ENCODE measurements around the gene TGM3. TPM values are rescaled to one million over a fixed set of nuclear protein-coding genes. Genes with fewer than 3 reads are reported as not detected.

Gene TGM3, protein sequence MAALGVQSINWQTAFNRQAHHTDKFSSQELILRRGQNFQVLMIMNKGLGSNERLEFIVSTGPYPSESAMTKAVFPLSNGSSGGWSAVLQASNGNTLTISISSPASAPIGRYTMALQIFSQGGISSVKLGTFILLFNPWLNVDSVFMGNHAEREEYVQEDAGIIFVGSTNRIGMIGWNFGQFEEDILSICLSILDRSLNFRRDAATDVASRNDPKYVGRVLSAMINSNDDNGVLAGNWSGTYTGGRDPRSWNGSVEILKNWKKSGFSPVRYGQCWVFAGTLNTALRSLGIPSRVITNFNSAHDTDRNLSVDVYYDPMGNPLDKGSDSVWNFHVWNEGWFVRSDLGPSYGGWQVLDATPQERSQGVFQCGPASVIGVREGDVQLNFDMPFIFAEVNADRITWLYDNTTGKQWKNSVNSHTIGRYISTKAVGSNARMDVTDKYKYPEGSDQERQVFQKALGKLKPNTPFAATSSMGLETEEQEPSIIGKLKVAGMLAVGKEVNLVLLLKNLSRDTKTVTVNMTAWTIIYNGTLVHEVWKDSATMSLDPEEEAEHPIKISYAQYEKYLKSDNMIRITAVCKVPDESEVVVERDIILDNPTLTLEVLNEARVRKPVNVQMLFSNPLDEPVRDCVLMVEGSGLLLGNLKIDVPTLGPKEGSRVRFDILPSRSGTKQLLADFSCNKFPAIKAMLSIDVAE
- total RNA-seq: 1 to 10 TPM in 1 of 6 donors, under 1 TPM in 4, not detected in 1; 0.33 to 1.0 (median 0.46) TPM

DNA sequence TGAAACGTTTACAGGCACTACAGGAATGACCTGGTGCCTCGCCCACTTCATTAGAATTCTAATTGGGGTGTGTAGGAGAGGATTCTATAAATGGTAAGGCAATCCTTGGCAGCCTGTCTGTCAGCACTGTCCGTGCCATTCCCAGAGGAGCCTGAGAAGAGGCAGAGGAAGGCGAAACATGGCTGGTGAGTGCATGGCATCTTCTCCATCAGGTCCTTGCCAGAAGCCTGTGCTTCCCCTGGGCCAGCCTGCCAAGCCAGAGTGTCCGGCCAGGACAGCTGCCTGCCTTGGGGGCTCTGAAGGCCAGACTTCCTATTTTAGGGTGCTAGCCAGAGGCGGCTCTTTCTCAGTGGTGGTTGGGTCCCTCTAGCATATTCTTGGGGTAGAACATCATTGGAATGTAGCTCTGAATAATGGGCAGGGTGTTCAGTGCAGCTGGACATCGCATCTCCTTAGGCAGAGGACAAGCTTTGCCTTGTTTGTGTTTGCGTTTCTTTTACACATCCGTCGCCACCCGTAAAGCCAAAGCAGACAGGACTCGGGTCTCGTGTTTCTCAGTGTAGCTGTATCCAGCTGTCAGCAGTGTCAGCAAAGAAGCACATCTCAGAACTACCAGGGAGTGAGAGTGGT is at the start of gene TGM3:
TSS of gene TGM3 (plus strand) at position 116 of the 630 bp plus-strand sequence. CDS start at position 179, 63 bp downstream.
- no peak for DNase-seq
- TF ChIP-seq POLR2A (IDR thresholded peaks at IDR 0.05) (no peak), POLR2AphosphoS5 (IDR thresholded peaks at IDR 0.05) (no peak)
- TF ChIP-seq, protein P1, sequence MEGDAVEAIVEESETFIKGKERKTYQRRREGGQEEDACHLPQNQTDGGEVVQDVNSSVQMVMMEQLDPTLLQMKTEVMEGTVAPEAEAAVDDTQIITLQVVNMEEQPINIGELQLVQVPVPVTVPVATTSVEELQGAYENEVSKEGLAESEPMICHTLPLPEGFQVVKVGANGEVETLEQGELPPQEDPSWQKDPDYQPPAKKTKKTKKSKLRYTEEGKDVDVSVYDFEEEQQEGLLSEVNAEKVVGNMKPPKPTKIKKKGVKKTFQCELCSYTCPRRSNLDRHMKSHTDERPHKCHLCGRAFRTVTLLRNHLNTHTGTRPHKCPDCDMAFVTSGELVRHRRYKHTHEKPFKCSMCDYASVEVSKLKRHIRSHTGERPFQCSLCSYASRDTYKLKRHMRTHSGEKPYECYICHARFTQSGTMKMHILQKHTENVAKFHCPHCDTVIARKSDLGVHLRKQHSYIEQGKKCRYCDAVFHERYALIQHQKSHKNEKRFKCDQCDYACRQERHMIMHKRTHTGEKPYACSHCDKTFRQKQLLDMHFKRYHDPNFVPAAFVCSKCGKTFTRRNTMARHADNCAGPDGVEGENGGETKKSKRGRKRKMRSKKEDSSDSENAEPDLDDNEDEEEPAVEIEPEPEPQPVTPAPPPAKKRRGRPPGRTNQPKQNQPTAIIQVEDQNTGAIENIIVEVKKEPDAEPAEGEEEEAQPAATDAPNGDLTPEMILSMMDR (IDR thresholded peaks at IDR 0.05): no peak
- no peak for ATAC-seq (ENCODE audit: low FRiP score in 2 of 2)
- no peaks in the 10 kb centered on the region for H3K9me3 ChIP-seq
- peaks cover 0 to 15% (median 10%) of the 10 kb centered on the region in 4 donors for H3K4me1 ChIP-seq
- no peak within 1 kb of the TSS for H3K4me3 ChIP-seq
- no peak within 1 kb of the TSS for H3K27ac ChIP-seq
- WGBS, 2 donors: 67 to 71% methylated on average over 11 to 13 of the region's 13 CpGs
- no peaks in the 10 kb centered on the region for H3K36me3 ChIP-seq
- H3K27me3 ChIP-seq: no peaks in the 10 kb centered on the region

DNA sequence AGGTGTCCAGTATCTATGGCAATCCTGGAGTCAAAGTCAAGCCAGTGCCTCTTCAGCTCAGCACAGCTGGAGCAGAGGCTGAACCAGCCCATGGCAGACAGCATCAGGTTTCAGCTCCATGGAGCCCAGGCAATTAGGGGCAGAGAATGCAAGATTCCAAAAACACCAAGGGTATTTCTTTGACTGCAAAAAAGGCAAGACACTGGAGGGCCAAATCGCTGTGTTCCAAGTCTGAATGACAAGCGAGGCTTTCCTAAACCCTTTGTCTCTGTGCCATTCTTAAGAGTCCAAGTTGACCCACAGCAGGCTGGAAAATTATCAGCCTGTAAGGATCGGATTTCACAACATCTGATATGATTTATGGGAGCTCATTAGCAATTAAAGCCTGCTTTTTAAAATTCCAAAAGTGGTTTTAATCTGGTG is 49.7 kb upstream of the TGM3 start:
- WGBS, 2 donors: 34 to 48% methylated on average over 3 of the region's 3 CpGs
- no peak overlapping the region for H3K27ac ChIP-seq
- H3K36me3 ChIP-seq: no peaks in the 10 kb centered on the region
- DNase-seq (no peak), ATAC-seq (ENCODE audit: low FRiP score in 2 of 2) (no peak)
- H3K4me1 ChIP-seq: no peaks in the 10 kb centered on the region
- TF ChIP-seq POLR2A (IDR thresholded peaks at IDR 0.05) (no peak), EP300 (IDR thresholded peaks at IDR 0.05) (no peak), POLR2AphosphoS5 (IDR thresholded peaks at IDR 0.05) (no peak)
- TF ChIP-seq, protein P1 (IDR thresholded peaks at IDR 0.05): no peak
- H3K4me3 ChIP-seq: no peak overlapping the region
- no peaks in the 10 kb centered on the region for H3K9me3 ChIP-seq
- no peaks in the 10 kb centered on the region for H3K27me3 ChIP-seq

DNA sequence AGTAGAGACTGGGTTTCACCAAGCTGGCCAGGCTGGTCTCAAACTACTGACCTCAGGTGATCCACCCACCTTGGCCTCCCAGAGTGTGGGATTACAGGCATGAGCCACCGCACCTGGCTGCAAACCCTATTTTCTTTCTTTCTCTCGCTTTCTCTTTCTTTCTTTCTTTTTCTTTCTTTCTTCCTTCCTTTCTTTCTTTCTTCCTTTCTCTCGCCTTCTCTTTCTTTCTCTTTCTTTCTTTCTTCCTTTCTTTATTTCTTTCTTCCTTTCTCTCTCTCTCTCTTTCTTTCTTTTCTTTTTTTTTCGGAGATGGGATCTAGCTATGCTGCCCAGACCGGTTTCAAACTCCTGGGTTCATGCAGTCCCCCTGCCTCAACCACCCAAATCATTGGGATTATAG is 47.0 kb upstream of the TGM3 start:
- 75 to 92% methylated on average over 5 of the region's 5 CpGs for WGBS, 2 donors
- no peaks in the 10 kb centered on the region for H3K4me1 ChIP-seq
- H3K4me3 ChIP-seq: no peak overlapping the region
- ATAC-seq (ENCODE audit: low FRiP score in 2 of 2) (no peak), DNase-seq (no peak)
- H3K27ac ChIP-seq: no peak overlapping the region
- H3K36me3 ChIP-seq: no peaks in the 10 kb centered on the region
- no peaks in the 10 kb centered on the region for H3K27me3 ChIP-seq
- no peaks in the 10 kb centered on the region for H3K9me3 ChIP-seq
- no peak for TF ChIP-seq EP300 (IDR thresholded peaks at IDR 0.05)
- TF ChIP-seq POLR2AphosphoS5 (IDR thresholded peaks at IDR 0.05): no peak

DNA sequence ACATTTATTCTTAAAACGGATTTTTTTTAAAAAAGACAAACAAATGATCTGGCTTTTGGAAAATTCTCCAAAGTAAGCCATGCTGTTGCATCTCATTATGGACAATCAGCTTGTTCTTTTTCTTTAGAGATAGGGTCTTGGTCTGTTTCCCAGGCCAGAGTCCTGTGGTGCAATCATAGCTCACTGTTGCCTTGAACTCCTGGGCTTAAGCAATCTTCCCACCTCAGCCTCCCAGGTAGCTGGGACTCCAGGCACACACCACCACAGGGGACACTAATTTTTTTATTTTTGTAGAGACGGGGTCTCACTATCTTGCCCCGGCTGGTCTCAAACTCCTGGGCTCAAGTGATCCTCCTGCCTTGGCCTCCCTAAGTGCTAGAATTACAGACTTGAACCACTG is 45.9 kb upstream of the TGM3 start:
- Histone ChIP-seq H3K4me3 (no peak overlapping the region), H3K4me1 (no peaks in the 10 kb centered on the region), H3K36me3 (no peaks in the 10 kb centered on the region), H3K27me3 (no peaks in the 10 kb centered on the region), H3K27ac (no peak overlapping the region), H3K9me3 (no peaks in the 10 kb centered on the region)
- DNase-seq (no peak), ATAC-seq (ENCODE audit: low FRiP score in 2 of 2) (no peak)
- TF ChIP-seq, protein P1 (IDR thresholded peaks at IDR 0.05): no peak
- TF ChIP-seq POLR2AphosphoS5 (IDR thresholded peaks at IDR 0.05): no peak
- no peak for TF ChIP-seq EP300 (IDR thresholded peaks at IDR 0.05)
- no peak for TF ChIP-seq POLR2A (IDR thresholded peaks at IDR 0.05)
- WGBS, 2 donors: 47 to 76% methylated on average over 3 of the region's 3 CpGs

DNA sequence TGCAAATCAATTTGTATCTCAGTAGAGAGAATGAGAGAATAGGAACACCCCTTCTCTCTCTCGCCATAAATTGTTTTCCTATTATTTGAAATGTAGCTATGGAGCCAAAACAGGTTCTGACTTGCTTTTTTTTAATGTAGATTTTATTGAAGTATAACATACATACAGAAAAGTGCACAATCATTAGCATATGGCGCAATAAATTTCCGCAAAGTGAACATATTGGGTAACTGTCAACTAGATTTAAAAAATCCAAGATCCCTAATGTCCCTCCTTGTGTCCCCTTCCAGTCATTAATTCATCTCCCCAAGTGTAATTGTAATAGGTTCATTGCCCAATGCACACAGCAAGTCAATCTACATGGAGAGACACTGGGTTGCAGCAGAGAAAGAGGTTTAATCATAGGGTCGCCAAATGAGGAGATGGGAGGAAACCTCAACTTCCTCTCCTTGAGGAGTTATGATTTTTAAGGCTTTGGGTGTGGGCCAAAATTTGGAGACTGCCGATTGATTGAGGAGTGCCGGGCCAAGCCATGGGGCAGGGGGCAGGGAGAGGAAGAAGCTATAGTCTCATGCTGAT is 43.3 kb upstream of the TGM3 start:
- no peak for ATAC-seq (ENCODE audit: low FRiP score in 2 of 2)

More for the DNA sequence above, 43.3 kb upstream of the TGM3 start:
- Histone ChIP-seq H3K4me1 (no peaks in the 10 kb centered on the region), H3K27ac (no peak overlapping the region), H3K27me3 (no peaks in the 10 kb centered on the region), H3K4me3 (no peak overlapping the region), H3K36me3 (no peaks in the 10 kb centered on the region), H3K9me3 (no peaks in the 10 kb centered on the region)
- DNase-seq: no peak
- TF ChIP-seq EP300 (IDR thresholded peaks at IDR 0.05) (no peak), POLR2AphosphoS5 (IDR thresholded peaks at IDR 0.05) (no peak), POLR2A (IDR thresholded peaks at IDR 0.05) (no peak)
- TF ChIP-seq, protein P1 (IDR thresholded peaks at IDR 0.05): no peak
- WGBS, 2 donors: 51 to 61% methylated on average over 6 of the region's 6 CpGs
